NCI-H345 (cell line): Measurements from ENCODE around the gene RDH14.

ENCODE experiments used
- DNase-seq: peaks from one replicate; lab custom pipeline; 2025; lab: John Stamatoyannopoulos, UW

RDH14 gene, protein sequence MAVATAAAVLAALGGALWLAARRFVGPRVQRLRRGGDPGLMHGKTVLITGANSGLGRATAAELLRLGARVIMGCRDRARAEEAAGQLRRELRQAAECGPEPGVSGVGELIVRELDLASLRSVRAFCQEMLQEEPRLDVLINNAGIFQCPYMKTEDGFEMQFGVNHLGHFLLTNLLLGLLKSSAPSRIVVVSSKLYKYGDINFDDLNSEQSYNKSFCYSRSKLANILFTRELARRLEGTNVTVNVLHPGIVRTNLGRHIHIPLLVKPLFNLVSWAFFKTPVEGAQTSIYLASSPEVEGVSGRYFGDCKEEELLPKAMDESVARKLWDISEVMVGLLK

DNA sequence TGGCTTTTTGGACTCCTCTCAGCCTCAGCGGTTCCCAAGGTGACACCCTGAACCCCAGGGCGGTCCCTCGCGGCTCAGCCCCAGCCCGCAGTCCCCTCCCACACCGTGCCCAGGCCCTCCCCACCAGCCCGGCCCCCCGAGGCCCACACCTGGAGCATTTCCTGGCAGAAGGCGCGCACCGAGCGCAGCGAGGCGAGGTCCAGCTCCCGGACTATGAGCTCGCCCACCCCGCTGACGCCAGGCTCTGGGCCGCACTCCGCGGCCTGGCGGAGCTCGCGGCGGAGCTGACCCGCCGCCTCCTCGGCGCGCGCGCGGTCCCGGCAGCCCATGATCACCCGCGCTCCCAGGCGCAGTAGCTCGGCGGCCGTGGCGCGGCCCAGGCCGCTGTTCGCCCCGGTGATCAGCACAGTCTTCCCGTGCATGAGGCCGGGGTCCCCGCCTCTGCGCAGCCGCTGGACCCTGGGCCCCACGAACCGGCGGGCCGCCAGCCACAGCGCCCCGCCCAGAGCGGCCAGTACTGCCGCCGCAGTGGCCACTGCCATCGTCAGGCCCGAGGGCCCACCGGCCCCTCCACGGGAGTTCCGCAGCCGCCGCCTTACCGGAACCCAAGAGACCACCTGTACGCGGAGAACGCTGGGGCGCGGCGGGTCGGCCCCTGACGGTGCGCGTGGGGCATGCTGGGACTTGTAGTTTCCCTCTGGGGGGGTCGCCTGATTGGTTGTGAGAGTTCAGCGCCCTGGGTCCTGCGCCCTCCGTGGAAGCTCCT lies at the start of gene RDH14:
Gene RDH14 (minus strand): TSS at position 623 of the 766 bp plus-strand sequence. CDS start 81 bp downstream, at position 542.
- DNase-seq = peak; percentile 95

DNA sequence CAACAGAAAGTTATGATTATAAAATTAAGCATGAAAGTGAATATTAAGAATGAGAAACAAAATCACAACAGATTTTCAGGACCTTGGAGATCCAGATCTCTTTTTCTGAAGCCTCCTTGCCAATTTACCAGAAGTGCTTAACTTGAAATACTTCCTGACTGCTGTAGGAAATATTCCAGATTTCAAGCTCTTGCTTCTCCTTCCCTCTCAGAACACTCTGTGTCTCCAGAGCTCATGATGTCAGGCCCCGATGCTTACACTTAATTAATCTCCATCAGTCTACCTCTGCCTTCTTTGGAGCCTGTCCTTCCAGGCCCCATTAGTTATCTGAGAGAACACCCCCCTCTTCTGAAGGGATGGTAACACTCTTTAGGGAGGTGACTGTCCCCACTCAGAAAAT lies 49.6 kb upstream of the RDH14 start:
- DNase-seq = no peak

GRCh38 chr2:18605115-18605514 lies 44.7 kb upstream of the RDH14 start:
- DNase-seq = no peak

DNA sequence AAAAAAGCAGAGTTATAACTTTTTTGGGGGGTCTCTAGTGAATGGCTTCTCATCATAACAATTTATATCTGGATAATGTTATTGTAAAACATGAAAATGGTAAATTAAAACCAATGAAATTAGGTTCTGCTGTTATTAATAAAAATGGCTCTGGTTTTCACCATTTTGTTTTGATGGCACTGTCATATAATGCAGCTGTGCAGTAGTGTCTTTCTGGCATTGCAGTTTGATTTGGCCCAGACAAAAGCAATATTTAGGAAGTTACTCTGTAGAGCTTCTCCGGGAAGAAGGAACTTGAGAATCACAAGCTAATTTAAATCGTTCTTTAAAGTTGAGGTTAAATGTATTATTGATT lies 44.1 kb upstream of the RDH14 start:
- no peak for DNase-seq

GRCh38 chr2:18603854-18604530 lies 43.5 kb upstream of the RDH14 start:
- DNase-seq = no peak

DNA sequence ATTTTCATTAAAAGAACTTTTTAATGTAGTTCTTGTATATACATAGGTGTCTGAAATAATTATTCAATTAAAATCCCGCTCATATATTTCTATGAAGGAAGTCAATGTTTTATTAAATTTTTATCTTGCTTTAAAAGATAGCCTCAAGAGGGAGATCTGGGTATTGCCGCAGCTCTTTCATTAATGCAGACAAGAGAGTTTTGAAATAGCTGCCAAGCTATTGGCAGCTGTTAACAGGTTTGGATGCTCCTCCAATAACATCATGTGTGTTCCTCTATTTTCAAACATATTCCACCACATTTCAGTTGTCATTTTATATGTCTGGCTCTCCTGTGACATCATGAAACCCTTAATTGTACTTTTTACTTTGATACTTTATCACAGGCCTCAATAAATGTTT lies 41.8 kb upstream of the RDH14 start:
- DNase-seq = no peak

DNA sequence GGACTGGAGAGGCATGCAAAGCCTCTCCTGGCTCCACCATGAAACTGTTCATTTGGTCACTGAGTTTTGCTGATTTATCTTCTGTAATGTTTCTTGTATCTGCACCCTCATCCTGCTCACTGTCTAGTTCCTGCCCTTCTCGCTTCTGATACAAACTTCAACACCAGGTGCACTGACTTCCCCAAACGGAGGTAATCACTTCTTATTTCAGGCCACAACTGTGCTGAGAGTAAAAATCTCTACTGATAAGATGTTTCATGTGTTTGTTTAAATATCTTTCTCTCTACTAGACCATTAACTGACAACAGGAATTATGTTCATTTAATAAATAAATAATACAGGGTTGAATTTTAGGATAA lies 39.8 kb upstream of the RDH14 start:
- DNase-seq = no peak

DNA sequence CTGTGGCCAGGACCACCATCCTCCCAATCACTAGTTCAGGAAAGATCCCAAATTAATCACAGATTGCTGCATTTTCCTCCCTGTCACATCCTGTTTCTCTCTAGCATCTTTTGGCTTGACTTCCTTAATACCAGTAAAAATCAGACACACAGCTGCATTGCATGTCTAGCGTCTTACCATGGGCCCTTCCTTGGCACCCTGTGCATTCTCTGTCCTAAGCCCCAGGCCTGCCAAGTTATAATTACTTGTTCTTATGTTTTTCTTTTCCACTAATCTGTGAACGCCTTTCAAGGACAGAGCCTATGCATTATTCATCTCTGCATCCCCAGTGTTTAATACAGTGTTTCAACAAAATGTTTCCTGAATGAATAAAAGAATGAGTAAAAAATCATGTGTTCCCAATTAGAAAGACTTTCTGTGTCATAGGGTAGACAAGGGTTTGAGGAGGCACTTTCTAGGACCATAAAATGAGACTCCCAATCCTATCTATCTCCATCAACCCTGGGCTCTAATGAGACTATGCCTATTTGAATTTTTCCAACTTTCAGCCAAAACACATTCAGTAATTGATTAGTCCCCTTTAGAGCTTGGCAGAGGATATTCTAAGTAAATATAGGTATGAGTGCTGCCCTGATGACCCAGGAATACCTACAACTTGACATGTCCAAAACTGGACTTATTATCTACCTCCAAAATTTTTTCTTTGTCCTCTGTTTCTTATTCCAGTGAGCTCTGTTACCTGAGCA lies 39.2 kb upstream of the RDH14 start:
- no peak for DNase-seq

DNA sequence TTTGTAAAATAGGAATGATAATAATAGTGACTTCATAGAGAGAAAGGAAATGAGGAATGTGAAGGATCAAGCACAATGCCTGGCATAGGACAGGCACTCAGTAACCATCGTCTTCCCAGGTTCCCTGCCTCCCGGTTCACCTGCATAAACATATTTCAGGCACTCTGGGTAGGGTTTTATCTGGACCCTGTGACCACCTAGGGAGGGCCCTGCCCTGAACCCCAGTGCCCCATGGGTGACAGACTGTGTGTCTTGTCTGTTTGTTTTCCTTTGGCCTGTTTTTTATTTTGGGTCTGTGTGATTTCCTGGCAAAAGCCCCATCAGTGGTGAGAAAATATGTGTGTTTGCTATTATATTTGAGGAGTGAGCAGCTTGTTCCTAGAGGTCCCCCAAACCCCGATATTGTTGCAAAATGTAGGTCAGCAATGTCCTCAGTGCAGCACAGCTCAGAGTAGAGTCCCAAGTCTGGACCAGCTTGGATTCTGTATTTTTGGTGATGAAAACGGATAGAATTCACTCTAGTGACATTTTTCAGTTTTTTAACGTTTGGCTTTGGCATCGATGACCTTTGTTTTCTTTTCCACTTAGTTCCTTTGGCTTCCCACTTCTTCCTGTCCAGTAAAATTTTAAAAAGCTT lies 38.5 kb upstream of the RDH14 start:
- no peak for DNase-seq

GRCh38 chr2:18597618-18598017 lies 37.2 kb upstream of the RDH14 start:
- no peak for DNase-seq

GRCh38 chr2:18596993-18597392 lies 36.5 kb upstream of the RDH14 start:
- no peak for DNase-seq

DNA sequence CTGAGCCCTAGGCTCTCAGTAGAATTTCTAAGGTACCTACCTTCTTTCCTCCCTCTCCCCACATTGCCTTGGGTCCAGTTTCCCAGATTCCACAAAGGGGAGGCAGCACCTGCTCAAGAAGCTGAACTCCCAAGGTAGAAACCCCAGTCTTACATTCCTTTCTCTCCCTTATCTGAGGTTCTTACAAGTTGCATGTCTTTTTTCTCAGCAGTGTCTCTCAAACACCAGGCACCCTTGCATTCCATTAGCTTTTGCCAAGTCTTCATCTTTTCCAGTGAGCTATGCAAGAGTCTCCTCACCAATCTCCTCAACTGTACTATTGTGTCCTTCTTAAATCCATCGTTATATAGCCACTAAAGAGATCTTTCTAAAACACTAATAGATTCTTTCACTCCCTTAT lies 33.0 kb upstream of the RDH14 start:
- no peak for DNase-seq

DNA sequence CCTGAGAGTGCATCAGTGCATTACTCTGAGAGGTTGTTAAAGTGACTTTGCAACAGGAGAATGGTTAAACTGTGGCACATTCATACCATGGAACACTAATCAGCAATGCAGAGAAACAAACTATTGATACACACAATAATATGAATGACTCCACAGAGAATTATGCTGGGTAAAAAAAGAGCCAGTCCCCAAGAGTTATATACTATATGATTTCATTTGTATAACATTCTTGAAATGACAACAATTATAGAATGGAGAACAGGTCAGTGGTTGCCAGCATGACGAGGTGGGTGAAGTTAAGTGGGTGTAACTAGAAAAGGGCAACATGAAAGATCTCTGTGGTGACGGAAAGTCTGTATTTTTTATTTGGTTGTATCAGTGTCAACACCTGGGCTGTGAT lies 31.9 kb upstream of the RDH14 start:
- DNase-seq = no peak

- no peak for DNase-seq
Measured at GRCh38 chr2:18589354-18589753, 28.9 kb upstream of the RDH14 start, which contains the start of gene NT5C1B. TSS of gene NT5C1B (minus strand) at chr2:18589569. CDS start at chr2:18589468, 101 bp downstream.

GRCh38 chr2:18588802-18589201 lies 28.3 kb upstream of the RDH14 start:
- no peak for DNase-seq

DNA sequence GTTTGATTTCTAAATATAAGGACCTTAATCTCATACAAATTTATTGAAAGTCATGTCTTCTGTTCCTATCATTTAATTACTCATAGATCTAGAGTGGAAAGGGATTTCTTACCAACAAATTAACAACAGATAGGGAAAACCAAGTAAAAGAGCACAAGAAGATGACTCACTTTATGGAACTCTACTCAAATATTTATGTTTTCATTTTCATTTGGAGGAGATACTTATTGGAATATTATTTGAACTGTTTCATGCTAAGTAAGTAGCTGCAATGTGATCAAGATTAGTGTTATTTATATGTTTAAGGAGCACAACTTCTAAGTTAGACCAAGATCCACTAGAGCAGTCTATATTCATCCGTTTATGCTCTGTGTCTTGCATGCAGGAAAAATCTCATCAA lies 27.6 kb upstream of the RDH14 start:
- no peak for DNase-seq

DNA sequence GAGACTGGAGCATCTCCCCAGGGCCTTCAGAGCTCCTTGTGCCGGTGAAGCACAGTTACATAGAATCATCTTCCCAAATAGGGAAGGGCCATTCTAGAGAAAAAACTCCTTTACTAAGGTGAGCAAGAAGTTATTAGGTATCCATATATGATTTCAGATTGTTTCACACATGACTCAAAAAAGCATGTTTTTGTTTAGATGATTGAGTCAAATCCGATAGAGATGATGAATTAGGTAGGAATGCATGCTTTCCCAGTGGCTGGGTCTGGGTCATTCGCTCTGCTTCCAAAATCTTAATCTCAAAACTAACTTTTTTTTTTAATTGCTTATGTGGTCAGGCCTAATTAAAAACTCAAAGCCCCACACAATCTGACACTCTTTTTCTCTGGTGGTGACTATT lies 25.1 kb upstream of the RDH14 start:
- DNase-seq = no peak

DNA sequence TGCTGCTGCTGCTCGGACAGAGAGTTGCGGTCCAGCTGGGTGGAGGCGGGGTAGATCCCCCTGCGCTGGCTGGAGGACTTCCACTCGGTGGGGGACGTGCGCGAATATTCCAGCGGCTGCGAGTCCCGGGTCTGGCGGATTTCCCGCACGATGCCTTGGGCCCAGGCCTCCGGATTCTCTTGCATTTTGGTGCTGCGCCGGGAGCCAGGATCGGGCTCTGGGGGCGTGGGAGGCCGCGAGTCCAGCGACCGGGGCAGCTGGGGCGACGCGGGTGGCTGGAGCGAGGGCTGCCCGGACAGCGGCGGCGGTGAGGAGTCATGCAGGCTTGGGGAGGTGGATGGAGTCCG lies 24.1 kb upstream of the RDH14 start:
- DNase-seq = no peak

- DNase-seq = no peak
Measured at GRCh38 chr2:18583905-18584607, 23.6 kb upstream of the RDH14 start.

GRCh38 chr2:18580606-18581005 lies 20.2 kb upstream of the RDH14 start:
- no peak for DNase-seq

- no peak for DNase-seq
Measured at GRCh38 chr2:18578033-18578432, 17.6 kb upstream of the RDH14 start.
